ENCODE results near the gene PACSIN1.

PACSIN1 gene

DNA sequence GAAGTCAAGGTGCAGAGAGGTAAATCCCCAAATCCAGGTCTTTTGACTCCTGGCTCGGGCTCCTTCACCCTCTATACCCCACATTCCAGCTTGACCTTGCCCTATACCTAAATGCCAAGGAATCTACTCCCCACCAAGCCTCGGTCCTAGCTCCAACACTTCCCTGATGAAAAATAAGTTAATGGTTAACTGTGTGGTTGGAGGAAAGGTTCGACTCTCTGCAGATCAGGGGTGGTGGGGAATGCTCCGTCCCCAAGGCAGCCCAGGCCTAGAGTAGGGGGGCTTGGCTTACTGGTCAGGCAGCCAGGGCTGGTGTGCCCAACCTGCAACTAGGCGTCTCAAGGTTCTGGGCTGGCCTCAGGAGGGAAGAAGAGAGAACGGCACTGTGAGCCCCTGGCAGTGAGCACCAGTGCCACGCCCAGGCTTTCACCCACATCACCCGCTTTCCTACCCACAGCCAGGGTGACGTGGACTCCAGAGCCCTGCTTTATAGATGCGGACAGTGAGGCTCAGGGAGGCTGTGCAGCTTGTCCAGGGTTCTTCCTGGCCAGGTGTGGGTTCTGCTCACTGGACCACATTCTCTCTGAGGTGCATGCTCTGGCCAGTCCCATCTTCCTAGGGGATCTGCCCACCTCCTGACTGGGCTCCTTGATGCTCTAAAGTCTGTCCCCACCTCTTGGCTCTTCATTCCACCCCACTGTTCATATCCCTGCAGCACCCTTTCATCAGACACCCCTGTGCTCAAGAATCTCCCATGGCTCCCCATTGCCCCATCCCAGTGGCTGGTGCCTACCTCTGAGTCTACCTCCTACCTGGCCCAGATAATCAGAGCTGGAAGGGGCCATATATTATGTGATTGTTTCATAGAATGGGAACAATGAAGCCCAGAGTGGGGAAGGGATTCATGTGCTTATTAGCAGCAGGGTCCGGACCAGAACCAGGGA is 82.1 kb downstream of the PACSIN1 start:
- DNase-seq, result no peak

DNA sequence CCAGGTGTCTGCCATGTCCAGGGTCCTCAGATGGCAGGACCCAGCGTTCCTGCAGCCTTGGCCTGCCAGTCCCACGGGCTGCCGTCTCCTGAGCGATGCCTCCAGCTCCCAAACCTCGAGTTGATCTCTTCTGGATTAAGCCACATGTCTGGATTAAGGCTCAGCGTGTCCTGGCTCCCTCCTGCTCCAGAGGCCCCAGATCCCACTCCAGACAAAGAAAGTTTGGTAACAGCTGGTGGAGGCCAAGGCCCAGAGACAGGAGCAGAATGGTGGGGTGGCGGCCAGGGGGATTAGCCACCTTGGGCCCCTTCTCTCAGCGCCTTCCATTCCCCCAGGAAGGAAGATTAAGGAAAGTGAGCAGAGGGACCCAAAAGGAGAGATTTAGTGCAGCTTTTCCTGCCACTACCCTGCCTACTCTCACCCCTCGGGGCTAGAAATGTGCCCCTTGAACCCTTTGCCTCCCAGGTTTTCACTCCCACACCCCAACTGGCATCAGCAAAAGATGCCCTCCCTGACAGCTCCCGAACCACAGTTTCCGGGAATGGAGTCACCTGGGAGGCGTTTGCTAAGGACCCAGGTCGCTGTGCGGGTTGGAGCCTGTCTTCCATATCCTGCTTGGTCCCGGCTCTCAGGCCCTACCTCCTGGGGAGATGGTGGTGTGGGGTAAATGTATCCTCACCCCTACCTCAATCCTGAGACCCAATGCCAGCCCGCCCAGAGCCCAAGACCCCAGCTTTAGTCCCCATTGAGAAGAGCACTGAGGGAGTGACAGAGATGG is 83.3 kb downstream of the PACSIN1 start:
- no peak for DNase-seq

GRCh38 chr6:34549804-34550202 is 83.9 kb downstream of the PACSIN1 start:
- no peak for DNase-seq

DNA sequence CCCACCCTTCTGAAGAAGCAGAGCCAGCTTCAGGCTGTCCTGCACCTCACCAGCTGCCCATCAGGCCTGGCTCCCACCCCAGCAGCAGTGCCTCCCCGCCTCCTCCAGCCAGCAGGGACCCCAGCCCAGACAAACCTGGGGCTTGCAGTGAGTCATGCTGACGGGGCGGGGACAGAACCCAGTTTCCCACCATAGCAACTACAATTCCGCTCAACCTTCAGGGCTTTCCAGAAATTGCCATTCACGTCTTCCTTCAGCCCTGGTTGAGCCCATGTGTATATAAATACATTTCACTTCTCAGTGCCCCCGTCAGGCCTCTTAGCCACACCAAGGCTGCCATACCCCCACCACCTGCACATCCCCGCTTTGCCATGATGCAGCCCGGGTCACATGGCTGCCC is 85.8 kb downstream of the PACSIN1 start:
- DNase-seq, result no peak

DNA sequence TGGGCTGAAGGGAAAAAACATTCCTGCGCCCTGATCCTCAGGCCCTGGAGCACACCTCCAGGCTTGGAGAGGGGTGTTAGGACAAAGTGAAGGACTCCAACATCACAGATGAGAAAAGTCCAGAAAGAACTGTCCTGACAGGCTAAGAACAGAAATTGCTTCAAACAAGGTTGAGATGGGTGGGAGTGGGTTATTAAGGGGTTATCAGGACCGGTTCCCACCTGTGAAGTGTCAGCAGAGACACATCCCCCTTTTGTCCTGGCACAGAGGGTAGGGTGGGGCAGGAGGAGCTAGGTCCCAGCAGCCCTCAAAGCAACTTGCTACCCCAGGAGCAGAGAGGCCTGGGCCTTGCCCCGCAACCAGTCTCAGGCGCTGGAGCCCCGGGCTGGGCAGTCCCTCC is 86.7 kb downstream of the PACSIN1 start:
- no peak for DNase-seq

GRCh38 chr6:34553146-34553545 is 87.3 kb downstream of the PACSIN1 start:
- no peak for DNase-seq

DNA sequence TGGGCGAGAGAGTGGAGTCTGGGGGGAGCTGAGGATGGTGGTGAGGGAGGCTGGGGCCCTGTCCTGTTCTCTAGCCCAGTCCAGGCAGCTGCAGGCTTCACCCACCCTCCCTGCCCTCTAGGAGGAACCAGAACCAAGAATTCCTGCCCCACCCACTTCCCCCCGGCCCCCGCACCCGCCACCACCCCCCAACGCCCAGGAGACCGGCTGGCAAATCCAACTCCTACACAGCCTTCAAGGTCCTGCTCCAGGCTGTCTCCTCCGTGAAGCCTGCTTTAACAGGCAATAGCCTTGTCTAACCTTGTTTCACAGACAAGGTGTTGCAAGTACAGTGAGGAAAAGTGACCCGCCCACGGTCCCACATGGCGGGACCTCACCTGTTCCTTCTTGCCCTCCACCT is 87.9 kb downstream of the PACSIN1 start:
- no peak for DNase-seq

GRCh38 chr6:34554291-34555006 is 88.6 kb downstream of the PACSIN1 start:
- no peak for DNase-seq

- no peak for DNase-seq
Measured at GRCh38 chr6:34555007-34555322, 89.1 kb downstream of the PACSIN1 start.

GRCh38 chr6:34555328-34555727 is 89.5 kb downstream of the PACSIN1 start:
- DNase-seq, result no peak

DNA sequence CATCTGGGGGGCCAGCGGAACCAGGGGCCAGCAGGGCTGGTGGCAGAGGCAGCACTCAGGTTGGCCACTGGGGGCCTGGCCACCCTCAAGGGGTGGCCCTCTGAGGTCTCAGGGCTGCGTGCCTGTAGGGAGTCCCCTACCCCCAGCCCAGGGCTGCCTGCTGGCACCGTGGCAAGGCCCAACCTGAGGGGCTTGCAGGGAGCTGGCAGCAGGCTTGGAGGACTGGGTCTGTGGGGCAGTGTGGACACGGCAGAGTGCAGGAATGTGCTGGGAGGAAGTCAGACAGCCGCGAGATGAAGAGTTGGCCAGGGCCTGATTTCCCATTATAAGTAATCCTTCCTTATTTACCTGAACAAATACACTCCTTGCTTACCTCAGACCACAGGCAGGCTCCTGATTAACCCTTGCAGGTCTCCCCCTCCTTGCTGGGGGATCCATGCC is 90.2 kb downstream of the PACSIN1 start, which contains the start of gene SPDEF:
Gene SPDEF (minus strand): TSS at position 299 of the 441 bp plus-strand sequence. CDS start 11,874 bp downstream, outside the sequence.
- no peak for DNase-seq

DNA sequence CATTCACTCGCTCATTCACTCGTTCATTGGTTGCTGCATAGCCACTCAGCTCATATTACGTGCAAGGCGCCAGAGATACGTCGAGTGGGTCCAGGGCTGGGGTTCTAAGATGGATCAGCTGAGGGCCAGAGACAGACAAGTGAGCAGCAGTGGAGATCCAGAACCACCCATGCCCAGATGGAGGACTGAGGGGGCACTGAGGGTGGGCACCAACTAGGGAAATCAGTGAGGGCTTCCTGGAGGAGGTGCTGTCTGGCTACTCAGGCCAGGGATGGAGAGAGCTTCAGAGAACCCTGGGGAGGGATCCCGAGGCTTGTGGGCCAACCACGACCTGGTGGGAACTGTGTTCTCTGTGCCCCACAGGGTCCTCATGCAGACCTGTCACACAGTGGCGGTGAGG is 90.6 kb downstream of the PACSIN1 start:
- no peak for DNase-seq

GRCh38 chr6:34557228-34557627 is 91.4 kb downstream of the PACSIN1 start:
- no peak for DNase-seq

DNA sequence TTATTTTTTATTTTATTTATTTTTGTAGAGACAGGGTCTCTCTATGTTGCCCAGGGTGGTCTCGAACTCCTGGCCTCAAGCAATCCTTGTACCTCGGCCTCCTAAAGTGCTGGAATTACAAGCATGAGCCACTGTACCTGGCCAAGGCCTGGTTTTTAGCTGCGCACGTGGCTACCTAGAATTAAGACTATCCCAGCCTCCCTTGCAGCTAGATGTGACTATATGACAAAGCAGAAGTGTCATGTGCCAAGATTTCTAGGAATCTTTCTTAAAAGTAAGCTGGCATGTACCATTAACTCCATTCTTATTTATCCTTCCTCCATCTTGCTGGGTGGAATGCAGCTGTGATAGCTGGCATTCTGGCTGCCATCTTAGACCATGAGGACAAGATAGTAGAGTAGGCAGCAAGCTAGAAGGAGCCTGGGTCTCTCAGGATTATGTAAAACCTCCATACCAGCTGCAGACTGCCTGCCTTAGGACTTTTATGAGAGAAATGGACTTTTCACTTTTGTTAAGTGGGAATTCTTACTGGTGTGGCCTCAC is 92.4 kb downstream of the PACSIN1 start:
- no peak for DNase-seq

DNA sequence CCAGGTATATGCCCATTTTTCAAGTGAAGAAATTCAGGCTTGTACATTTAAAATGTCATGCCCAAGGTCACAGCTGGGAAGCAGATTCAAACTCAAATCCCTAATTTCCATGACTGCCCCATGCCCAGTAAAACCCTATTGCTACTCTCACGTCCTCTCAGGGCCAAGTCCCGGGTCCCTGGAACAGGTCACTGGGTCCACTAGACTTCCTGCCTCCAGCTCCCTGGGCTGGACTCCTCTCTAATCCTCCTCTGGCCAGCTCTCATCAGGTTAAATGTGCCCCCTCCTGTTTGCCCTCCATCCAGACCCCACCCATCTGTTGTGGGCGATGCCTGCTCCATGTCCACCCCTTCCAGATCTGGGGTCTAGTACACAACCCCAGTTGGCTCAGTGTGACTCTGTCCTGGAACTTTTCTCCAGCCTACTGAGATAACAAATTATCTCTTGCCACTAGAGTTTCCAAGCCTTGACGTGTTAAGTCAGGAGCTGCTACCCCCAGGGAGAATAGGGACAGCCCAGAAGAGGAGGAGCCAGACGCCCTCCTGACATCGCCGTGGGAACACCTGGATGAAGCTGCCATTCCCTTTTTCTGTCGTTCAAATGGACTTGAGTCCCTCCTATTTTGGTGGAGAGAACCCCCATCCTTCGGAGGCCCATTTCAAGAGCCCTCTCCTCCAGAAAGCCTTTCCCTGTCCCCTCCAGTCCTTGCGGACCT is 93.9 kb downstream of the PACSIN1 start:
- DNase-seq, result no peak

DNA sequence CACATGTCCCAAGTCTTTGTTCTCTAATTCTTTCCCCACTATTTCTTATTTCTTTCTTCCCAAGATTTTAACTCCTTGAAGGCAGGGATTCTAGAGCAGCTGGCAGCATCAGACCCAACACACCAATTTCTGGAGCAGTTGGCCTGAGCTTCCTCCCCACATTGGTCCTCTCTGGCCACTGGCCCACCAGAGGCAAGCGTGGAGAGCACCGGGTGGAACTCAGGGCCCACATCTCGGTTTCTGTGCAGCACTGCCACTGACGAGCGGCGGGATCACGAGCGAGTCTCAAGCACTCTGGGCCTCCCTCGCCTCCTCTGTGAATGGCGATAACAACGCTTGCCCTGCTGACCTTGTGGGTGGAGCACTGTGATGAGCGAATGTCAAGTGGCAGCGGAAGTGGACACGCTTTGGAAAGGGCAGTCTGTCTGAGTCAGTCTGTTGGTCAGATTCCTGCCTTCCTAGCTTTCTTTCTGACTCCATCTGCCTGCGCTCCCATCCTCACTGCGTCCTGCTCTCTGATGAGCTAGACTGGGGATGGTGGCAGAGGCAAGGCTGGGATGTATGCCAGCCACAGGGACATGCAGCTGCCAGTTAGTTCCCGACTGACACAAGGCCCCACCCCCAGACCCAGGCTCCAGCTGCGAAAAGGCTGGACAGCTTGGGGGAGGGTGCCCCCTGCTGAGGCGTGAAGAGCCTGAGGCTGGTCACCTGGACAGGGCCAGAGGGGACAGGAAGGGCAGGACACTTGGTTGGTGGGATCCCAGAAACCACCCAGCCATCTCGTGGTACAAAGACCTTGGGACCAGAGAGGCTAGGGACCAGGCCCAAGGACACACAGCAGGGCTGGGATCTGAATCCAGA is 94.7 kb downstream of the PACSIN1 start:
- DNase-seq, result no peak

DNA sequence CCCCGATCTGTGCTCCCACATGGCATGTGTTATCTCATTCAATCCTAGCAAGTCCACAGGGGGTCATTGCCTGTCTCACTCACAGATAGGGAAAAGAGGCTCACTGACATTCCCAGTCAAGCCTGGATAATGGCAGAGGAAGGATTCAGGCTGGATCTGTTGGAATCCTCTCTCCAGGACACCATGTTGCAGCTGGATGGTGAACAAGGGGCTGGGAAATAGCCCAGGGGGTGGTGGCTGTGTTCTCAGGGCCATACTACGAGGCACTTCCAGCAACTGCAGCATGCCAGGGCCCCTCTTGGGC is 95.3 kb downstream of the PACSIN1 start:
- no peak for DNase-seq

DNA sequence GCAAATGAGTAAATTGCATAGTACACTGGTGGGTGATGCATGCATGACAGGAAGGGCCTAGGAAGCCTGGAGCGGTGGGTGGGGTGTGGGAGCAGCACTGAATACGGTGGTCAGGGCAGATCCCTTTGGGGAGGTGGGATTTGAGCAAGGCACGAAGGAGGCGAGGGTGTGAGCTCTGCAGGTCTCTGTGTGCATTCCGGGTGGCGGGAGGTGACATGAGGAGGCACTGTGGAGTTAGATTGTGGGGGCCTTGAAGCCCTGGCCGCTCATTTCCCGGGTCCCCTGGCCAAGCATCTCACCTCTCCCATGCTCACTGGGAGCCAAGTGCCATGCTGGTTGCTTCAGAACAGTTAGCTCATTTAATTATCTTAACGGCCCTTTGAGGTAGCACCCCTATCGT is 96.5 kb downstream of the PACSIN1 start:
- no peak for DNase-seq

- no peak for DNase-seq
Measured at GRCh38 chr6:34562861-34563512, 97.1 kb downstream of the PACSIN1 start.

DNA sequence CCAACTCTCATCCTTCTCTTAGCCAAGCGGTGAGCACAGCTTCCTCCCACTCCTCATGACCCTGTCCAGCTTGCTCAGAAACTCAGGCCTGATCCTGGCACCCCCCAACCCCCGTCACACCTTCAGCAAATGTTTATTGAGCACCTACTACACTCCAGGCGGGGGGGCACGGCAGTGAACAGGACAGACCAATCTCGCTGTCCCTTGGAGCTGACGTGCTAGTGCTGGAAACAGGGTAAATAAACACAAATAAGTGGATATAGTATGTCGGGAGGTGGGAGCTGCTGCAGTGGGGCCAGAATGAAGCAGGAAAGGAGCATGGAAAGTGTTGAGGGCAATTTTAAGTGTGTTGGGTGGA is 97.6 kb downstream of the PACSIN1 start:
- no peak for DNase-seq

DNA sequence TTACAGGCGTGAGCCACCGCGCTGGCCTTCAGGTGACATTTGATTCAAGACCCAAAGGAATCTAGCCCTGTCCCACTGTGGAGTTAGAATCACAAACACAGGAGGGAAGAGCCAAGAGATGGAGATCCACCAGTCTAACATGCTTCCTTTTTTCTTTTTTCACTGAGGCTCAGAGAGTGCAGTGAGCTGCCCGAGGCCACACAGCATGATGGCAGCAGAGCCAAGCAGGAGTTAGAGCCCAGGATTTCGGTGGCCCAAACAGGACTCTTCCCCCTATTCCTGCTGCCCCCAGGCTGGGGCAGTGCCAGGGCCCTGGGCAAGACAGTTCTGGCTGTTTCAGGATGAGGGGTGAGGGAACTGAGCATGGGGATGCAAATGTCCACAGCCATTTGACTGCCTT is 98.3 kb downstream of the PACSIN1 start:
- DNase-seq, result no peak
